HG03442 (cell line): ENCODE results near the gene SMG6.
"Not testable (repeated sequence)": the region's sequence is repeated elsewhere in the genome, so short reads cannot be mapped to it uniquely, and the experiment has no call there.

Experiments
- ATAC-seq: cut with Tn5 transposase; IDR thresholded peaks from one replicate; pipeline ENCODE4 v1.9.1; 2021; ENCODE audit warnings: mild to moderate bottlenecking, moderate library complexity; ENCODE audit not compliant: unreplicated experiment

SMG6 gene

GRCh38 chr17:2309338-2310154 lies 6.0 kb upstream of the SMG6 start:
- ATAC-seq = no peak

GRCh38 chr17:2304931-2305330 lies 1.3 kb upstream of the SMG6 start:
- no peak for ATAC-seq

- ATAC-seq = no peak
Observed at GRCh38 chr17:2302778-2303203, 794 bp downstream of the SMG6 start.

GRCh38 chr17:2299756-2300155 lies 3.8 kb downstream of the SMG6 start:
- ATAC-seq = no peak

- ATAC-seq = no peak
Observed at GRCh38 chr17:2299136-2299535, 4.4 kb downstream of the SMG6 start.

GRCh38 chr17:2297023-2297422 lies 6.6 kb downstream of the SMG6 start:
- no peak for ATAC-seq

- no peak for ATAC-seq
Observed at GRCh38 chr17:2295575-2295974, 8.0 kb downstream of the SMG6 start.

- ATAC-seq = no peak
Observed at GRCh38 chr17:2292100-2292499, 11.5 kb downstream of the SMG6 start.

- no peak for ATAC-seq
Observed at GRCh38 chr17:2289878-2290478, 13.6 kb downstream of the SMG6 start.

- ATAC-seq = no peak
Observed at GRCh38 chr17:2283302-2283701, 20.3 kb downstream of the SMG6 start.

- no peak for ATAC-seq
Observed at GRCh38 chr17:2282297-2282873, 21.2 kb downstream of the SMG6 start.

- no peak for ATAC-seq
Observed at GRCh38 chr17:2279707-2280106, 23.9 kb downstream of the SMG6 start.

- ATAC-seq = no peak
Observed at GRCh38 chr17:2277429-2278170, 26.0 kb downstream of the SMG6 start.

- ATAC-seq = no peak
Observed at GRCh38 chr17:2275722-2276121, 27.9 kb downstream of the SMG6 start.

GRCh38 chr17:2274414-2274813 lies 29.2 kb downstream of the SMG6 start:
- no peak for ATAC-seq

GRCh38 chr17:2271985-2272702 lies 31.4 kb downstream of the SMG6 start:
- ATAC-seq = no peak

GRCh38 chr17:2267354-2267753 lies 36.2 kb downstream of the SMG6 start:
- no peak for ATAC-seq

GRCh38 chr17:2266865-2267228 lies 36.7 kb downstream of the SMG6 start:
- no peak for ATAC-seq

- peak; percentile 67 for ATAC-seq
Observed at GRCh38 chr17:2266045-2266864, 37.3 kb downstream of the SMG6 start.

- ATAC-seq = not testable (repeated sequence)
Observed at GRCh38 chr17:2265166-2265565, 38.4 kb downstream of the SMG6 start.
